NCI-H2171 treated with DMSO at 0.1 percent for 48 hours (cell line): ENCODE results near the gene ZNF225.
"Not testable (repeated sequence)": the region's sequence is repeated elsewhere in the genome, so short reads cannot be mapped to it uniquely, and the experiment has no call there.

Experiments used
- DNase-seq: peaks from one replicate; lab custom pipeline; 2025; lab: John Stamatoyannopoulos, UW

The ZNF225 gene

GRCh38 chr19:44113138-44113783, at the start of gene ZNF225:
Gene ZNF225, plus strand, starts transcription at chr19:44113399. Its CDS starts 2,429 bp downstream, at chr19:44115828.
- peak; percentile 98 for DNase-seq

GRCh38 chr19:44066305-44066704, 46.9 kb upstream of the ZNF225 start:
- no peak for DNase-seq

- DNase-seq: no peak
Measured at GRCh38 chr19:44069415-44069814, 43.8 kb upstream of the ZNF225 start.

GRCh38 chr19:44071824-44072542, 41.2 kb upstream of the ZNF225 start, which contains the start of gene ZNF284:
Gene ZNF284, plus strand, starts transcription at chr19:44072159. Its CDS starts 4,231 bp downstream, at chr19:44076390.
- DNase-seq: peak; percentile 95

GRCh38 chr19:44072543-44073401, 40.4 kb upstream of the ZNF225 start:
- no peak for DNase-seq

GRCh38 chr19:44076325-44076724, 36.9 kb upstream of the ZNF225 start:
- no peak for DNase-seq

- DNase-seq: no peak
Measured at GRCh38 chr19:44092108-44092507, 21.1 kb upstream of the ZNF225 start.

GRCh38 chr19:44093931-44094765, 19.1 kb upstream of the ZNF225 start, which contains the start of gene ZNF224:
Gene ZNF224, plus strand, starts transcription at chr19:44094361. Its CDS starts 3,513 bp downstream, at chr19:44097874.
- DNase-seq: peak; percentile 91

GRCh38 chr19:44107751-44108150, 5.4 kb upstream of the ZNF225 start:
- no peak for DNase-seq

GRCh38 chr19:44109458-44109857, 3.7 kb upstream of the ZNF225 start:
- no peak for DNase-seq

GRCh38 chr19:44111910-44112463, 1.2 kb upstream of the ZNF225 start:
- peak; percentile 20 for DNase-seq

GRCh38 chr19:44112802-44113137, 429 bp upstream of the ZNF225 start:
- no peak for DNase-seq

GRCh38 chr19:44113784-44114390, 688 bp downstream of the ZNF225 start:
- no peak for DNase-seq

- DNase-seq: not testable (repeated sequence)
Measured at GRCh38 chr19:44121162-44121561, 8.0 kb downstream of the ZNF225 start.

GRCh38 chr19:44131955-44132354, 18.8 kb downstream of the ZNF225 start:
- DNase-seq: no peak

GRCh38 chr19:44141191-44142058, 28.2 kb downstream of the ZNF225 start, which contains the start of gene ZNF234:
Gene ZNF234, plus strand, starts transcription at chr19:44141554. Its CDS starts 3,079 bp downstream, at chr19:44144633.
- DNase-seq: peak; percentile 66

- DNase-seq: no peak
Measured at GRCh38 chr19:44142059-44142433, 28.8 kb downstream of the ZNF225 start.

GRCh38 chr19:44149776-44150175, 36.6 kb downstream of the ZNF225 start:
- DNase-seq: no peak

GRCh38 chr19:44151491-44151890, 38.3 kb downstream of the ZNF225 start:
- DNase-seq: no peak

GRCh38 chr19:44156475-44156874, 43.3 kb downstream of the ZNF225 start:
- no peak for DNase-seq
